Neural cell (in vitro differentiated cells): ENCODE data around the gene GBP5. TPM values are rescaled to one million over a fixed set of nuclear protein-coding genes. Genes with fewer than 3 reads are reported as not detected.
"Not testable (repeated sequence)": the region's sequence is repeated elsewhere in the genome, so short reads cannot be mapped to it uniquely, and the experiment has no call there.

Experiments used
- H2AFZ ChIP-seq: fragments of 200-600, 300-800 bp; sonication (generic), shearing (Covaris generic); 2 replicates; pipeline ENCODE4 v1.6.0; 2014; ENCODE audit warnings: low read depth, mild to moderate bottlenecking, antibody characterized with exemption, low read length, moderate library complexity
- H3F3A ChIP-seq: fragments of 200-600 bp; shearing (Covaris generic); 2 replicates; pipeline ENCODE4 v1.6.1; 2016; ENCODE audit warnings: mild to moderate bottlenecking, moderate library complexity, mixed read lengths, antibody characterized with exemption, low read length; ENCODE audit not compliant: insufficient read depth, poor library complexity, severe bottlenecking
- H3K27ac ChIP-seq: fragments of 200-600, 300-800 bp; sonication (generic), shearing (Covaris generic); 2 replicates; pipeline ENCODE4 v1.5.1; 2014; ENCODE audit warnings: mild to moderate bottlenecking, low read length, moderate library complexity
- H3K27me3 ChIP-seq: fragments of 300-800, 200-600 bp; sonication (generic), shearing (Covaris generic); 2 replicates; pipeline ENCODE4 v1.6.0; 2014; ENCODE audit warnings: mild to moderate bottlenecking, low read depth, low read length, moderate library complexity; ENCODE audit not compliant: insufficient read depth
- H3K36me3 ChIP-seq: fragments of 300-800, 200-600 bp; sonication (generic), shearing (Covaris generic); 2 replicates; pipeline ENCODE4 v1.5.1; 2014; ENCODE audit warnings: mild to moderate bottlenecking, antibody characterized with exemption, low read length, moderate library complexity; ENCODE audit not compliant: insufficient read depth
- H3K4me2 ChIP-seq: fragments of 300-800, 200-600 bp; sonication (generic), shearing (Covaris generic); 2 replicates; pipeline ENCODE4 v1.6.0; 2014; ENCODE audit warnings: mild to moderate bottlenecking, low read length
- H3K4me3 ChIP-seq: fragments of 300-800, 200-600 bp; sonication (generic), shearing (Covaris generic); 2 replicates; pipeline ENCODE4 v1.5.1; 2014; ENCODE audit warnings: mild to moderate bottlenecking, low read length, moderate library complexity
- H3K79me2 ChIP-seq: fragments of 200-600 bp; shearing (Covaris generic); replicated peaks from 2 replicates; pipeline ENCODE4 v1.6.0; 2014; ENCODE audit warnings: mild to moderate bottlenecking, low read length, moderate library complexity; ENCODE audit not compliant: insufficient read depth
- H3K9ac ChIP-seq: fragments of 300-800, 200-600 bp; sonication (generic), shearing (Covaris generic); 2 replicates; pipeline ENCODE4 v1.6.1; 2016; ENCODE audit warnings: mild to moderate bottlenecking, low read length, mixed read lengths
- H3K9me2 ChIP-seq: fragments of 200-600 bp; shearing (Covaris generic); 2 replicates; pipeline ENCODE4 v1.6.1; 2016; ENCODE audit warnings: mild to moderate bottlenecking, low read length, mixed read lengths; ENCODE audit not compliant: insufficient read depth
- H3K9me3 ChIP-seq: fragments of 200-600, 300-800 bp; sonication (generic), shearing (Covaris generic); 2 replicates; pipeline ENCODE4 v1.6.1; 2016; ENCODE audit warnings: mild to moderate bottlenecking, mixed run types, low read length, moderate library complexity, mixed read lengths
- H4K20me1 ChIP-seq: fragments of 200-600 bp; shearing (Covaris generic); 2 replicates; pipeline ENCODE4 v1.6.1; 2016; ENCODE audit warnings: mild to moderate bottlenecking, mixed run types; ENCODE audit not compliant: insufficient read depth
- CTCF ChIP-seq: fragments of 450-650 bp; IDR thresholded peaks from 2 replicates; pipeline ENCODE4 v1.5.1; 2014; ENCODE audit warnings: antibody characterized with exemption, mild to moderate bottlenecking, moderate library complexity; ENCODE audit not compliant: poor library complexity, severe bottlenecking
- EP300 ChIP-seq: fragments of 450-650 bp; conservative IDR thresholded peaks from 2 replicates; pipeline ENCODE4 v1.6.1; 2014; ENCODE audit warnings: antibody characterized with exemption, mild to moderate bottlenecking, moderate library complexity; ENCODE audit not compliant: poor library complexity, severe bottlenecking
- EZH2 ChIP-seq: fragments of 200-600, 300-800 bp; shearing (Covaris generic), sonication (generic); IDR thresholded peaks from 2 replicates; pipeline ENCODE4 v1.6.1; 2014; ENCODE audit warnings: antibody characterized with exemption, low read length, borderline replicate concordance, mild to moderate bottlenecking; ENCODE audit not compliant: insufficient read depth, poor library complexity, severe bottlenecking
- MXI1 ChIP-seq: fragments of 450-650 bp; conservative IDR thresholded peaks from 2 replicates; pipeline ENCODE4 v1.6.1; 2014; ENCODE audit warnings: antibody characterized with exemption, mild to moderate bottlenecking; ENCODE audit not compliant: poor library complexity, severe bottlenecking
- POLR2AphosphoS5 ChIP-seq: IDR thresholded peaks from 2 replicates; pipeline ENCODE4 v1.6.1; 2012
- RAD21 ChIP-seq: fragments of 450-650 bp; conservative IDR thresholded peaks from 2 replicates; pipeline ENCODE4 v1.6.1; 2014; ENCODE audit warnings: antibody characterized with exemption, mild to moderate bottlenecking, moderate library complexity
- REST ChIP-seq: IDR thresholded peaks from 2 replicates; pipeline ENCODE4 v1.6.1; 2012; ENCODE audit warnings: borderline replicate concordance
- SMC3 ChIP-seq: fragments of 450-650 bp; conservative IDR thresholded peaks from 2 replicates; pipeline ENCODE4 v1.6.1; 2014; ENCODE audit warnings: antibody characterized with exemption, mild to moderate bottlenecking, moderate library complexity; ENCODE audit not compliant: poor library complexity
- TAF1 ChIP-seq: IDR thresholded peaks from 2 replicates; pipeline ENCODE4 v1.6.1; 2012; ENCODE audit warnings: low read depth
- polyA minus RNA-seq: library from RNA; depleted of rRNA, polyadenylated mRNA; stranded (reverse); fragments of >200 nt; gene quantifications from 2 replicates; pipeline ENCODE4 v1.2.3, GENCODE V29; 2014
- polyA plus RNA-seq: library from polyadenylated mRNA; depleted of rRNA; stranded (reverse); fragments of >200 nt; gene quantifications from 2 replicates; pipeline ENCODE4 v1.2.3, GENCODE V29; 2014

Gene GBP5
- polyA plus RNA-seq, result not detected in 2 replicates
- not detected in 2 replicates for polyA minus RNA-seq

GRCh38 chr1:89272269-89273041, at the start of gene GBP5:
Gene GBP5, minus strand, starts transcription at chr1:89272860. Its CDS starts 3,305 bp downstream, at chr1:89269555.
- not testable (repeated sequence) for H3K4me2 ChIP-seq, H3K4me3 ChIP-seq, H3K27ac ChIP-seq, H3K36me3 ChIP-seq, H4K20me1 ChIP-seq, H3K9me3 ChIP-seq, H3K27me3 ChIP-seq, H3F3A ChIP-seq, H3K9me2 ChIP-seq, H3K9ac ChIP-seq, H2AFZ ChIP-seq, H3K79me2 ChIP-seq

GRCh38 chr1:89322402-89322801, 49.7 kb upstream of the GBP5 start:
- no peak overlapping the region for H2AFZ ChIP-seq
- H3K79me2 ChIP-seq, result no peaks in the 10 kb centered on the region
- H3K9me2 ChIP-seq, result no peaks in the 10 kb centered on the region
- H3K9me3 ChIP-seq, result no peaks in the 10 kb centered on the region
- H3K9ac ChIP-seq, result no peak overlapping the region
- no peak overlapping the region for H3K27ac ChIP-seq
- no peaks in the 10 kb centered on the region for H3K27me3 ChIP-seq
- H3K36me3 ChIP-seq, result no peaks in the 10 kb centered on the region
- no peaks in the 10 kb centered on the region for H3F3A ChIP-seq
- H3K4me3 ChIP-seq, result no peak overlapping the region
- no peak for TF ChIP-seq TAF1
- no peak for TF ChIP-seq RAD21
- no peak for TF ChIP-seq REST
- TF ChIP-seq EZH2, result no peak
- TF ChIP-seq SMC3, result no peak
- TF ChIP-seq MXI1, result no peak
- no peak for TF ChIP-seq EP300
- TF ChIP-seq CTCF, result no peak
- TF ChIP-seq POLR2AphosphoS5, result no peak
- no peaks in the 10 kb centered on the region for H4K20me1 ChIP-seq
- H3K4me2 ChIP-seq, result no peak overlapping the region
